Stimulated activated CD4-positive, alpha-beta T cell treated with anti-CD3 and anti-CD28 coated beads, TNF-alpha, amount 100 ng/mL, for 48 hours (primary cell): ENCODE measurements around the gene SCGB1C1.
A peak's percentile ranks its signal among the peaks of the same experiment; 100 is the strongest.
"Not testable (repeated sequence)": the region's sequence is repeated elsewhere in the genome, so short reads cannot be mapped to it uniquely, and the experiment has no call there.

ENCODE experiments used
- DNase-seq, 3 donors: peaks; one replicate each; pipeline ENCODE4 v3.0.0-alpha.2; 2020; ENCODE audit warnings: low read depth in 3 of 3

The SCGB1C1 gene

GRCh38 chr11:218815-219593 is 26.1 kb downstream of the SCGB1C1 start:
- no peak for DNase-seq

- DNase-seq = not testable (repeated sequence)
Observed at GRCh38 chr11:220641-221215, 27.9 kb downstream of the SCGB1C1 start.

- no peak for DNase-seq
Observed at GRCh38 chr11:221539-221938, 28.7 kb downstream of the SCGB1C1 start.

GRCh38 chr11:221998-222789 is 29.3 kb downstream of the SCGB1C1 start:
- DNase-seq = no peak

DNA sequence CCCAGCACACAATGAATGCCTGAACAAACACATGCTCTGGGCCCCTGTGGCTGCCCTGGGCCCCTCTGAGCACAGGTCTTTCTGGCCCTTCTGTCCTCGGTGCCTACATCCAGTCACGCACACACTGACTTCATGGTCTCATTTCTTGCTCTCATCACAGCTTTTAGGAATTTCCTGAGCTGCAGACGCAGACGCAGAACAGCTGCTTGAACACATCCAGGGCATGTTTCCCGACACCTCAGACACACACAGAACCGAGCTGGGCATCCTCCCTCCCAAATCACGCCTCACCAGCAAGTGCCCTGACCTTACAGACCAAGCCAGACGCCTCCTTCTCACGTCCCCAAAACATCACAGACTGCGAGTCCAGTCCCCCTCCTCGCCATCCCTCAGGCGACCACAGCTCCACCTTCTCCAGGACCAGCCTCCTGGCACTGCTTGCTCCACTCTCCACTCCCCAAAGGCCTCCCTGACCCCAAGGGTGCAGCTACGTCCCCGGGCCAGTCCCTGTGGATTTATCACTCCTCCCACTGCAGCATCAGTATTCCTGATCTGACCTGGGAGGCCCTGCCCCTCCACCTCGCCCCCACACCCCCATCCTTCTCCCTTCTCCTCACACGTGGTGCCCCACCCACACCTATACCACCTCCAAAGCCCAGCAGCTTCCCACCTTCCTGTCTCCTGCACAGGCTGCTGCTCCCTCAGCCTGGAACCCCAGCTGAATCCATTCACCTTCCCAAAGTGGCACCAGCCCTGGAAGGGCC is 30.3 kb downstream of the SCGB1C1 start:
- no peak for DNase-seq

GRCh38 chr11:223884-224283 is 31.0 kb downstream of the SCGB1C1 start:
- no peak for DNase-seq

GRCh38 chr11:224424-224823 is 31.5 kb downstream of the SCGB1C1 start:
- DNase-seq = no peak

DNA sequence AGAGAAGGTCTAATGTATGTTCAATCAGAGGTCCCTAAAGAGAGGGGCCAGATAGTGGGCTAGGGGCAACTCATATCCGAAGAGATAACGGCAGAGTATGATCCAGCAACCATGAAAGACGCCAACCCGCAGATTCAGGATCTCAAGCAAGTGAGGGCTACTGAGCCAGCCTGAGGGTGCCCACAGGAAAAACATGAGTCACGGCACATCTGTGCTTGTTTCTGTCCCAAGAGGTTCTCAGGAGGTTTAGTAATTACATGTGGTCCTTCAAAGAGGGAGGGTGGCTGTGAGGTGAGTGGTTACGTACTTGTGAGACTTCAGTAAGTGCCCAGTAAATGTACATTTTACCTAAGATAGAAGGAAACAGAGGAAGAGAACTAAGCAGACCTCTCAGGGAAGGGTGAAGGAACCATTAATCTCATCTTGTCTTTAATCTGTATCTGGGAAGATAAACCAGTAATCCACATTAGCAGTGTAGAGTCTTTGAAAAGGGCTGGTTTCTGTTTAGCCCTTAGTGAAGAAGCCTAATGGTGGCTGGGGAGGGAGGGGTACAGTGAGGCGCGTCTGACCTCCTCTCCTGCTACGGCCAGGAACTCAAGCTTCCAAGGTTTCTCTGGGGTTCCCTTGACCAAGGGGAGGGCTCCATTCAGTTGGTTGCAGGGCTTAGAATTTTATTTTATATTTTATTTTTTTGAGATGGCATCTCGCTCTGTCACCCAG is 33.0 kb downstream of the SCGB1C1 start:
- DNase-seq = no peak

DNA sequence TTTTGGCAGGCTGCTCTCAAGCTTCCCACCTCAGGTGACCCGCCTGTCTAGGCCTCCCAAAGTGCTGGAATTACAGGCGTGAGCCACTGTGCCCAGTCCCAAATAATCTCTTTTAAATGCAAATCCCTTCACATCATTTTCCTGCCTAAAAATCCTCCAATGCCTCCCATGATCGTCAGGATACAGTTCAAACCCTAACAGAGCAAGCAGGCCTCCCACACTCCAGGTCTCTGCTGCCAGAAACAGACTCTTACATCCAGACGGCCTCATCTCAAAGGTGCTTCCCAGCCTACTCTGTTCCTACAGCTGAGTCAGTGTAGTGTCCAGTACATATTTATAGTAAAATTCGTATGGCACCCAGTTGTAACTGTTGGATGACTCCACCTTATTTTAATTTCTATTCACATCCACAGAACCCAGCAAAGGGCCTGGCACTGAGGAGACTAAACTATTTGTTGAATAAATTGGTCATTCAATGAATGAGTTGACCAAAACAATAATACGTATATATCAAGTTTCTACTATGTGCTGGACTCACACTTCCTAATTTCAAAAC is 35.0 kb downstream of the SCGB1C1 start:
- no peak for DNase-seq

GRCh38 chr11:230431-230830 is 37.6 kb downstream of the SCGB1C1 start:
- DNase-seq = no peak

- DNase-seq = no peak
Observed at GRCh38 chr11:232783-233565, 40.1 kb downstream of the SCGB1C1 start.

DNA sequence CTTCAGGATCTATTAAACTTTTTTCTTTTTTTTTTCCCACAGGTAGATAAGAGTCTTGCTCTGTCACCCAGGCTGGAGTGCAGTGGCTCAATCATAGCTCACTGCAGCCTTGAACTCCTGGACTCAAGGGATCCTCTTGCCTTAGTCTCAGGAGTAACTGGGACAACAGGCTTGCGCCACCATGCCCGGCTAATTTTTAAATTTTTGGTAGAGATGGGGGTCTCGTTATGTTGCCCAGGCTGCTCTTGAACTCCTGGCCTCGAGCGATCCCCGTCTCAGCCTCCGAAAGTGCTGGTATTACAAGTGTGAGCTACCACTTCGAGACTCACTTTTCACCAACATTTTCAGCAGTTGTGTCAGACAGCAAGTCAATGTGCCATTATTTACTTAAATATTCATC is 42.3 kb downstream of the SCGB1C1 start:
- DNase-seq = no peak

- DNase-seq = peak in 2 of 3 donors; percentile 36 to 66
Observed at GRCh38 chr11:235609-235996, 42.7 kb downstream of the SCGB1C1 start.

DNA sequence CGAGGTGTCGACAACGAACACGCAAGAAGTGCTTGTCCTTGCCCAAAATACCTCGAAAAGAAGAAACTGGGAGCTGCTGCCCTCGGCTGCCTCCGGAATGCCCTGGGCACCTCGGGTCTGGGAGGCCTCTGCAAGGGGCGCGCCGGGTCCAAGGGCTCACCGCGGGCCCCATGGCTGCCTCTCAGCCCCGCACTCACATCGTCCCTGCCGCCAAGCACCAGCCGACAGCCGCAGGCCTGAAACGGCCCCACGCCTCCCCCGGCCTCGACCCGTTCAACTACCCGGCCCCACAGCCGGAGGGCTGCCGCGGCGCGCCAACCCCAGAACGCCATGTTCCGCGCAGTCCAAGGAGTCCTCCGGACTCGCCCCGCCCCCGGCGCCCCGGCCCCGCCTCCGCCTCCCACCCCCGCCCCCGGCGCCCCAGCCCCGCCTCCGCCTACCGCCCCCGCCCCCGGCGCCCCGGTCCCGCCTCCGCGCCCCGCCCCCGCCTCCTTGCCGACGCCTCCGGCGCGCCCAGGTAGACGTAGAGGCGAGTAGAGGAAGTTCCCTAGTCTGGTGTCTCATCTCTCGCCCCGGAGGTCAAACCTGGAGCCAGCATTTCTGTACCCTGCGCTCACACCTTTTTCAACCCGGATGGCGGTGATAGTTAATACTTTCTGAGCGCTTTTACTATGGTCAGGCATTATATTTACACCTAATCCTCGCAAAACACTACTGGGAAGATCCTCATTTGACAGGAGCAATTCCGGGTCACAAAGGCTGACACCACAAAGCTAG is 43.3 kb downstream of the SCGB1C1 start, which contains the start of gene SIRT3:
Gene SIRT3, minus strand, starts transcription at position 346 of the 777 bp plus-strand sequence. Its CDS starts 14 bp downstream, at position 332.
- peak; percentile 56 to 73 (median 60) for DNase-seq

DNA sequence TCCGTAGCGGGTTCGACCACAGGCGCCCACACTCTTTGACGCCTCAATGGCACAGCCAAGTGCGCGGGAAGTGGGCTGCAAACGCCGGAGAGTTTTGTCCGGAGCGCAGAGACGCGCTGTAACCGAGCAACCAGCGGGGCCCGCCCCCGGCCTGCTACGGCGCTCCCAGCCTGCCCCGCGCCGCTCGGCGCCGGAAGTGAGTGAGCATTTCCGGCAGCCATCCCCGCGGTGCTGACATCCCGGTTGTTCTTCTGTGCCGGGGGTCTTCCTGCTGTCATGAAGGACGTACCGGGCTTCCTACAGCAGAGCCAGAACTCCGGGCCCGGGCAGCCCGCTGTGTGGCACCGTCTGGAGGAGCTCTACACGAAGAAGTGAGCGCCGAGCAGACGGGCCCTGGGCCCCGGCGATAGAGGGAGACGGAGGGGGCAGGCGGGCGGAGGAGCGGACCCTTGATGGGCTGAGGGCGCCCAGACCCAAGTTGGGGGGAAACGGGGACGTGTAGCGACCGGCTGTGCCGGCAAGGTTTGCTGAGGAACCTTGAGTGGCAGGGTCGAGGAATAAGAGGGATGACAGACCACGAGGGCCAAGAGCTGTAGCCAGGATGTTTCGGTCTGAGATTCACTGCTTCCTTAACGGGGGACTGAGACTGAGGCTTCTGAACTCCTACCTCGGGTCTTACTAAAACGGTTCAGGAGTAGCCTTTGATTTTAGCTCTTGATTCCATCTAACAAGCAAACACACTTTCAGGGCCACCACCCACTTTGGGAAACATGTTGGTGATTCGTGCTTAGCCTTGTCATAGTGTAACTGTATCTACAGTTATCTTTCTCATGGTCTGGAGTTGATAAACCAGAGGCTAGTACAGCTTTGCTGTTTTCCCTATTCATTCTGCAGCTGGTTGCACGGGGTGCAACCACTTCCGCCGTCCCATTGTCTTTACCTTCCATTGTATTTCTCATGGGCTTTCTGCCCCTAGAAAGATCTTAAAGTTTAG is 44.2 kb downstream of the SCGB1C1 start, which contains the start of gene PSMD13:
Gene PSMD13, plus strand, starts transcription at position 203 of the 994 bp plus-strand sequence. Its CDS starts 74 bp downstream, at position 277.
- DNase-seq = peak; percentile 85 to 91 (median 85)

GRCh38 chr11:238346-238745 is 45.5 kb downstream of the SCGB1C1 start:
- DNase-seq = not testable (repeated sequence)

- DNase-seq = no peak
Observed at GRCh38 chr11:240315-240714, 47.4 kb downstream of the SCGB1C1 start.

DNA sequence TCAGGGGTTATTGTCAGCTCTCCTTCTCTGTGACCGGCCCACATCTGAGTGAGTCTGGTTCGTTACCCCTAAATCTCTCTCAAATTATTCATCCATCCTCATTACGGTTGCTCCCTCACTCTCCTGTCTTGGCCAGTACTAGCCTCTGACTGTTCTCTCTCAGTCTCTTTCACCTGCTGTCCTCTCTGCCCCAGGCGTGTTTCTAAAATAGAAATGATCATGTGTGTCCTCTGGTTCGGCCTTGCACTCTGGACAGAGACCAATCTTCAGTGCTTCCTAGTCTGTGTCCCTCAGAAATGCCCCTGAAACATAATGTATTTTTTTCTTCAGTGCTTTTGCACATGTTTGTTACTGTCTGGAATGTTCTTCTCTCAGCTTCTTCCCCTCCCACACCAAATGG is 48.8 kb downstream of the SCGB1C1 start:
- no peak for DNase-seq
